H1 (cell line): ENCODE measurements around the gene THEMIS. TPM values are rescaled to one million over a fixed set of nuclear protein-coding genes. Genes with fewer than 3 reads are reported as not detected.

Source experiments
- ASH2L ChIP-seq: fragments of 200-600, 300-600 bp; sonication (generic); IDR thresholded peaks from one replicate; pipeline ENCODE4 v1.7.1; 2017; ENCODE audit warnings: low read length
- CHD7 ChIP-seq: fragments of 300-600 bp; sonication (generic); IDR thresholded peaks from 2 replicates; pipeline ENCODE4 v1.7.1; 2012; ENCODE audit warnings: low read length, moderate library complexity, mild to moderate bottlenecking, inconsistent platforms; ENCODE audit not compliant: insufficient replicate concordance
- JUND ChIP-seq: IDR thresholded peaks from 2 replicates; pipeline ENCODE4 v1.6.1; 2011; ENCODE audit warnings: mild to moderate bottlenecking, improper control_type of control experiment, low read length
- SUZ12 ChIP-seq: fragments of 200-600 bp; sonication (generic); IDR thresholded peaks from 2 replicates; pipeline ENCODE4 v1.6.1; 2012; ENCODE audit warnings: mild to moderate bottlenecking, inconsistent platforms, low read length, moderate library complexity, mixed read lengths
- polyA plus RNA-seq, 7 experiments: library from polyadenylated mRNA; depleted of rRNA in 3 of 7; stranded (reverse) in 5 of 7; unstranded in 2 of 7; fragments of >200 nt in 5 of 7; fragments of 200-250 nt in 2 of 7; gene quantifications; 1 replicate in 5 of 7; 2 replicates in 1 of 7; 4 replicates in 1 of 7; pipeline versions ENCODE4 v1.2.1 to v1.2.3, GENCODE V29; 2011 to 2013; ENCODE audit warnings: missing spikeins in 2 of 7, mixed read lengths in 2 of 7
- total RNA-seq: library from RNA; stranded (reverse); fragmentation: NEBNext Ultra II Directional; extraction: Animal tissue kit (Norgen Biotek cat#: 25700); gene quantifications from 2 replicates; pipeline ENCODE4 v1.2.1, GENCODE V29; 2021

The THEMIS gene
- total and polyA plus RNA-seq, 2 of the 8 experiments (the other 6 are each of a cell fraction or from before 2014, with no cell fraction given): not detected

DNA sequence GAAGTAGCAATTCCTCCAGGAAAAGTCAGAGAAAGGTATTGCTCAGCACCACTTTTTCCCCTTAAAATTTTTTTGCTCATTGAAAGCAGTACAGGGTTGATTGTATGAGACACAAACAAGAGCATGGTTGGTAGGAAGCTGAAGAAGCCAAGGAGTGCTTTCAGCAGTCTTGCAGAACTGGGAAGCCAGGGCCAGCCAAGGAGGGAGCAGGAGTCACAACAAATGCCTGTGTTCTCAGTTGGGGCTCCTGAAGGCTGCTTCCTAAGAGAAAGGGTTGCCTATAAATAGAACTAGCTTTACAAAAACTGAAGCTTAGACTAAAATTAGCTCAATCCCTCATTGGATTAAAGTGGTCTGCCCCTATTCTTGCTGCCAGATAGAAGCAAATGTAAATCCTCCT lies 3.3 kb upstream of the THEMIS start (continued):
- TF ChIP-seq CHD7 (no peak), SUZ12 (no peak), JUND (no peak), ASH2L (no peak)
